ENCODE measurements around the gene ARHGAP24.

DNA sequence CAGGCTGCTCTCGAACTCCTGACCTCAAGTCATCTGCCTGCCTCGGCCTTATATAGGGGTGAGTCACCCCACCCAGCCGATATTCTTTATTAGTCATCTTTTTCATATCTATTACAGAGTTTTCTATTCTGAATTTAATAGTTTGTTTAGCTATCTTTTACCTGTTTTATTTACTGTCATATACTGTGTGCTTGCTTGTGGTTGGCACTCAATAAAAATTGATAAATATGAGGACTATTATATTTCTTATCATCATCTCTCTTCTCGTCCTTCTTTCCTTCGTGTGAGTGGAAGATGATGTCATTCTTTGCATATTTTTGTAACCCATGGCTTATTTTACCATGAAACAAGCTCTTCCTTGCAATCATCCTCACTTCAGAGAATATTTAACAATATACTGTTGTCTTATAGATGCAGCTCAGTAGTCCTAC, 265.5 kb downstream of the ARHGAP24 start:
- TF ChIP-seq CTCF (IDR thresholded peaks at IDR 0.05): no peak
- no peak for TF ChIP-seq POLR2AphosphoS5 (IDR thresholded peaks at IDR 0.05)

Measured in breast epithelium (tissue), 3 donors.